GM12872 (cell line): Measurements from ENCODE around the gene TCF7L1.

Source experiments
- TF ChIP-seq, protein P1 (sequence below): IDR thresholded peaks from 3 replicates; pipeline ENCODE4 v1.5.1; 2011; ENCODE audit warnings: low read depth, mild to moderate bottlenecking, low read length, moderate library complexity; ENCODE audit not compliant: insufficient read depth

The TCF7L1 gene

DNA sequence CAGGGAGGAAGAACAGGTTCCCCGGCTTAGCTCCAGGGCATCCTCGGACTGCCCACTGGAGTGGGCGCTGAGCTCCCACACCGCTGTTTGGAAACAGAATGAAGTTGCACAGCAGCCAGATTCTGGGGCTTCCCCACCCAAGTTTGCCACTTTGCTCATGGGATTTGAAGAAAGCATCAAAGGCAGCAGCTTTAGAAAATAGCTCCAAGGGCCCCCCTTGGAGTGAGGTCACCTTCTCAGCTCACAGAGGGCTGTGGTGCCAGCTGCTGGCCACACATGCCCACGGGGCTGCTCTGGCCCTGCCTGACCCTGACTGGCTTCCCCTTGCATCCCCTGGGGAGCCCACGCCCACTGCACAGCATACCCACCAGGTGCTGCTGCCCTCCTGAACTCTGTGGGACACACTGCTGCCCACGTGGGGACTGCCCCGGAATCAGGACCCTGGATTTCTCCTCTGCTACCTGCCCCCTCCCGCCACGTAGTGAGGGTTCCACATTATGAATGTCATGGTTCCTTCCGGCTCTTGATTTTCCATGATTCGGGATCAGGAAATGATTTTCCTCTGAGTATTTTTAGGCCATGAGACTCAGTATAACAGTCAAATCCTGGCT lies 124.3 kb downstream of the TCF7L1 start:
- TF ChIP-seq, protein P1, sequence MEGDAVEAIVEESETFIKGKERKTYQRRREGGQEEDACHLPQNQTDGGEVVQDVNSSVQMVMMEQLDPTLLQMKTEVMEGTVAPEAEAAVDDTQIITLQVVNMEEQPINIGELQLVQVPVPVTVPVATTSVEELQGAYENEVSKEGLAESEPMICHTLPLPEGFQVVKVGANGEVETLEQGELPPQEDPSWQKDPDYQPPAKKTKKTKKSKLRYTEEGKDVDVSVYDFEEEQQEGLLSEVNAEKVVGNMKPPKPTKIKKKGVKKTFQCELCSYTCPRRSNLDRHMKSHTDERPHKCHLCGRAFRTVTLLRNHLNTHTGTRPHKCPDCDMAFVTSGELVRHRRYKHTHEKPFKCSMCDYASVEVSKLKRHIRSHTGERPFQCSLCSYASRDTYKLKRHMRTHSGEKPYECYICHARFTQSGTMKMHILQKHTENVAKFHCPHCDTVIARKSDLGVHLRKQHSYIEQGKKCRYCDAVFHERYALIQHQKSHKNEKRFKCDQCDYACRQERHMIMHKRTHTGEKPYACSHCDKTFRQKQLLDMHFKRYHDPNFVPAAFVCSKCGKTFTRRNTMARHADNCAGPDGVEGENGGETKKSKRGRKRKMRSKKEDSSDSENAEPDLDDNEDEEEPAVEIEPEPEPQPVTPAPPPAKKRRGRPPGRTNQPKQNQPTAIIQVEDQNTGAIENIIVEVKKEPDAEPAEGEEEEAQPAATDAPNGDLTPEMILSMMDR: no peak

DNA sequence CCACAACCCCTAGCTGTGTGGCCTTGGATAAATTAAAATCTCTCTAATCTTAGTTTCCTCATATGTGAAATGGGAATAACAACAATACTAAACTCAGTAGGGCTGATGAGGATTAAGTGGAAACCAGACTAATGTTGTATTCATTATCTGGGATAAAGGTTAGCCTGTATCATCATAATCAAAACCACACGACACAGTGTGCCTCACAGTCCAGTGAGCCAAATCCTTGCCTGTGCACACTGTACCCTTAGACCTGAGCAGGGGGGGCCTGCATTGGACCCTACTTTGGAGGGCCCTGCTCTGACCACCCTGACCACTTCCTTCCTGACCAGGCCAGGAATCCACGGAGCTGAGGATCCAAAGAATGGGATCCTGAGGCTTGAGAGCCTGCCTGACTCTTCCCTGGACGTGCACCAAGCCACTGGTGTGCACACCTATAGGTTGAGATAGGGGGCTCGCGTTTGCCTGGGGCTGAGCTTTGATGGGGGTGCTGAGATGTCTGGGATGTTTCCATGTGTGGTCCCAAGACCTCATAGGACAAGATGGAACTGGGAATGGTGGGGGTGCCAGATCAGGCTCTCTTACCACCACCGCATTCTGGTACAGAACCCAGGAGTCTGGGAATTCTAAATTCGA lies 124.9 kb downstream of the TCF7L1 start:
- TF ChIP-seq, protein P1: no peak

DNA sequence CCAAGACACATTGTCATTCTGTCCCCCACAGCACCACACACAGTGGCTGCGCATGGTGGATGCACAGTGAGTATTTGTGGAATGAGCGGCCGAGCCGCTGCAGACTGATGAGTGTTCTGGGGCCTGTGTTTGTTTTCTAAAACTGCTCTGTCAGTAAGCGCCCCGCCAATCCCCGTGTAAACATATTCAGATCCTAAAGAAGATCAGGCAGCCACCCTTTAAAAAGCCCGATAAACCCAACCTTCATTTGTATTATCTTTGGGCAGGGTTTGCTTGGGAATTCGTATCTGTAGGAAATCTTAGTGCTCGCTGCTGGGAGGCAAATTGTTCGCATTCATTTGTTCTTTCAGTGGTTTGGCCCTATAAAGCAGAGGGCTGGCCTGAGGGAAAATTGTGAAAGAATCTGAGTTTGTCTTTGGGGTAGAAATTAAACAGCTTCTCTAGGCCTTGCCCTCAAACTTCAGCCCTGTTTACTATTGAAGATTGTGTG lies 126.0 kb downstream of the TCF7L1 start:
- TF ChIP-seq, protein P1: no peak

GRCh38 chr2:85259879-85260278 lies 126.7 kb downstream of the TCF7L1 start:
- TF ChIP-seq, protein P1: no peak

GRCh38 chr2:85263591-85263990 lies 130.4 kb downstream of the TCF7L1 start:
- TF ChIP-seq, protein P1: no peak

GRCh38 chr2:85264471-85264870 lies 131.3 kb downstream of the TCF7L1 start:
- TF ChIP-seq, protein P1: no peak

DNA sequence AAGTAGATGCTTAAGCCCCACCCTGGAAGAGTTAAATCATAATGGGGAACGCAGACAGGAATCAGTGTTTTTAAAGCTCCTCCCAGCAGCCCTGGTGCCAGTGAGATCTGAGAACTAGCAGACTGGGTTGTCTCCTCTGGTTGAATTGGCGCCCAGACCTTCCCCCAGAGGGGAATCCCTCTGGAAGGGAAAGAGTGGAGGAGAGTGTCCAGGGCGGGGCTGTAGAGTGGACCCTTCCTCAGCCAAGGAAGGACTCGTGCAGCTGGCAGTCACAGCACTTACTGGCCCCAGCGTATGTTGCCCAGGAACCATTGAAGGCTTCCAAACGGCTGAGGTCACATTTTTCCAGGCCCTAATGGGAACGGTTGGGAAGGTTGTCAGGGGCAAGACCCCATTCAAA lies 132.1 kb downstream of the TCF7L1 start:
- TF ChIP-seq, protein P1: no peak
